A673 (cell line): ENCODE results near the gene RNF183. TPM values are rescaled to one million over a fixed set of nuclear protein-coding genes. Genes with fewer than 3 reads are reported as not detected.

Source experiments
- BruUV-seq: library from RNA; stranded (reverse); fragments of 400-500 nt; replicated peaks from 2 replicates; lab custom pipeline; 2021; lab: Mats Ljungman, UMichigan
- CTCF ChIA-PET: fragments of 300-600 bp; sonication (Branson Sonifier 250); formaldehyde crosslinking; loops from one replicate; lab custom pipeline; 2022; ENCODE audit warnings: antibody characterized with exemption; lab: Charles Lee
- POLR2A ChIA-PET: fragments of 300-600 bp; sonication (Branson Sonifier 250); formaldehyde crosslinking; loops from one replicate; lab custom pipeline; 2022; ENCODE audit warnings: antibody characterized with exemption; ENCODE audit not compliant: low non-redundant PET; lab: Charles Lee
- DNase-seq: peaks from one replicate; pipeline ENCODE4 v3.0.0-alpha.2; 2015; ENCODE audit warnings: low spot score
- H3K27ac ChIP-seq: fragments of 200-600 bp; sonication (generic); 2 replicates; pipeline ENCODE4 v1.5.1; 2016; ENCODE audit warnings: mixed run types, low read depth, mild to moderate bottlenecking, mixed read lengths, antibody characterized with exemption, low read length; ENCODE audit not compliant: poor library complexity, severe bottlenecking
- H3K27me3 ChIP-seq: fragments of 200-600 bp; sonication (generic); replicated peaks from 2 replicates; pipeline ENCODE4 v1.6.1; 2017; ENCODE audit warnings: mixed run types, low read depth, mild to moderate bottlenecking, mixed read lengths, antibody characterized with exemption, low read length; ENCODE audit not compliant: insufficient read depth, poor library complexity
- H3K36me3 ChIP-seq: fragments of 200-600 bp; sonication (generic); 2 replicates; pipeline ENCODE4 v1.6.1; 2016; ENCODE audit warnings: mixed run types, mild to moderate bottlenecking, mixed read lengths, antibody characterized with exemption, low read length; ENCODE audit not compliant: insufficient read depth, poor library complexity, severe bottlenecking
- H3K4me1 ChIP-seq: fragments of 200-600 bp; sonication (generic); 2 replicates; pipeline ENCODE4 v1.6.1; 2017; ENCODE audit warnings: mixed run types, mild to moderate bottlenecking, mixed read lengths, antibody characterized with exemption, low read length; ENCODE audit not compliant: insufficient read depth, poor library complexity, severe bottlenecking
- H3K4me3 ChIP-seq: fragments of 200-600 bp; sonication (generic); 2 replicates; pipeline ENCODE4 v1.5.1; 2016; ENCODE audit warnings: low read depth, mixed run types, mild to moderate bottlenecking, mixed read lengths, low read length; ENCODE audit not compliant: poor library complexity, severe bottlenecking
- H3K9me3 ChIP-seq: fragments of 200-600 bp; sonication (generic); 2 replicates; pipeline ENCODE4 v1.6.1; 2016; ENCODE audit warnings: mixed run types, low read depth, mild to moderate bottlenecking, mixed read lengths, antibody characterized with exemption, low read length; ENCODE audit not compliant: poor library complexity, severe bottlenecking
- EZH2 ChIP-seq: fragments of 200-600 bp; sonication (generic); IDR thresholded peaks from 2 replicates; pipeline ENCODE4 v1.6.1; 2017; ENCODE audit warnings: borderline replicate concordance, low read depth, mild to moderate bottlenecking, mixed read lengths, antibody characterized with exemption, low read length; ENCODE audit not compliant: poor library complexity, severe bottlenecking
- intact Hi-C: fragments of 100-400 bp; cut with micrococcal nuclease; formaldehyde crosslinking; loops from one replicate; pipeline ENCODE4 v1.10.0; 2022; ENCODE audit not compliant: unreplicated experiment
- total RNA-seq: library from RNA; stranded (reverse); gene quantifications from 2 replicates; pipeline ENCODE4 v1.2.3, GENCODE V29; 2021
- TF ChIP-seq, protein P1 (sequence below): fragments of 300-800, 200-600 bp; sonication (generic); conservative IDR thresholded peaks from 2 replicates; pipeline ENCODE4 v1.5.1; 2017; ENCODE audit warnings: low read depth, mild to moderate bottlenecking, antibody characterized with exemption, low read length, moderate library complexity, mixed read lengths

RNF183 gene
- total RNA-seq, 1 experiment from 2014 or later, result not detected

GRCh38 chr9:113258282-113258681 is 44.9 kb downstream of the RNF183 start:
- ChIA-PET CTCF (no interaction called here), POLR2A (no interaction called here)

DNA sequence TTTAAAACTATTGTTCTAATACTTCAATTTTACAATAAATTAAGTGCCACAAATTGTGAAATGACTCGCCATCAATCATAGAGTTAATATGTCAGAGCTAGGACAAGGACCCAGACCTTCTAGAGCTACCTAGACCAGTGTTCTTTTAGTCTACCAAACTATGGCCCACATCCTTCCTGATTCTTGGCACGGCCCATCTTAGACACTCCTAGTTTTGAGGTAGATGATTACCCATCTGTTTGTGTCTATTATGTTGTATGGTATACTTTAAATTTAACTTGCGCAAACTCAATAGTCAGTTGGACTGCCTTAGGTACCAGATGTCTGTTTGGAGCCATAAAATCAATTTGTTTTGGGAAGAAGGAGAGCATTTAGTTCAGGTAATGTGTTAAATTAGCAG is 45.3 kb downstream of the RNF183 start:
- BruUV-seq, result no TSS peak
- CTCF ChIA-PET, result no interaction called here

More at GRCh38 chr9:113258282-113258681, 44.9 kb downstream of the RNF183 start:
- no TSS peak for BruUV-seq
- H3K36me3 ChIP-seq, result peaks cover 27% of the 10 kb centered on the region
- TF ChIP-seq, protein P1, sequence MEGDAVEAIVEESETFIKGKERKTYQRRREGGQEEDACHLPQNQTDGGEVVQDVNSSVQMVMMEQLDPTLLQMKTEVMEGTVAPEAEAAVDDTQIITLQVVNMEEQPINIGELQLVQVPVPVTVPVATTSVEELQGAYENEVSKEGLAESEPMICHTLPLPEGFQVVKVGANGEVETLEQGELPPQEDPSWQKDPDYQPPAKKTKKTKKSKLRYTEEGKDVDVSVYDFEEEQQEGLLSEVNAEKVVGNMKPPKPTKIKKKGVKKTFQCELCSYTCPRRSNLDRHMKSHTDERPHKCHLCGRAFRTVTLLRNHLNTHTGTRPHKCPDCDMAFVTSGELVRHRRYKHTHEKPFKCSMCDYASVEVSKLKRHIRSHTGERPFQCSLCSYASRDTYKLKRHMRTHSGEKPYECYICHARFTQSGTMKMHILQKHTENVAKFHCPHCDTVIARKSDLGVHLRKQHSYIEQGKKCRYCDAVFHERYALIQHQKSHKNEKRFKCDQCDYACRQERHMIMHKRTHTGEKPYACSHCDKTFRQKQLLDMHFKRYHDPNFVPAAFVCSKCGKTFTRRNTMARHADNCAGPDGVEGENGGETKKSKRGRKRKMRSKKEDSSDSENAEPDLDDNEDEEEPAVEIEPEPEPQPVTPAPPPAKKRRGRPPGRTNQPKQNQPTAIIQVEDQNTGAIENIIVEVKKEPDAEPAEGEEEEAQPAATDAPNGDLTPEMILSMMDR, result no peak
- TF ChIP-seq EZH2, result no peak
- no peak for DNase-seq
- no peak overlapping the region for H3K27ac ChIP-seq
- H3K27me3 ChIP-seq, result no peaks in the 10 kb centered on the region
- no peak overlapping the region for H3K4me3 ChIP-seq
- intact Hi-C loops, result no loop called here
- no peaks in the 10 kb centered on the region for H3K4me1 ChIP-seq
- no peaks in the 10 kb centered on the region for H3K9me3 ChIP-seq

DNA sequence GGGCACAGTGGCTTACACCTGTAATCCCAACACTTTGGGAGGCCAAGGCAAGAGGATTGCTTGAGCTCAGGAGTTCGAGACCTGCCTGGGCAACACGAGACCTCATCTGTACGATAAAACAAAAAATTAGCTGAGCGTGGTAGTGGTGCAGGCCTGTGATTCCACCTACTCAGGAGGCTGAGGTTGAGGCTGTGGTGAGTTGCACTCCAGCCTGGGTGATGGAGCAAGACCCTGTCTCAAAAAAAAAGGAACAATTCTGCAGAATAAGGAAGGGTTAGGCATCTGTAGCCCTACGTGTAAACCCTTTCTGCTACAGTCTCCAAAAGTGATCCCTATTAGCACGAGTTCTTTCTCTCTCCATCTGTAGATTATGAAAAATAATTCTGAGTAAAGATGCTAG is 47.7 kb downstream of the RNF183 start:
- DNase-seq, result no peak
- H3K9me3 ChIP-seq, result no peaks in the 10 kb centered on the region
- CTCF ChIA-PET, result no interaction called here
- intact Hi-C loops, result no loop called here
- H3K27ac ChIP-seq, result no peak overlapping the region
- no peaks in the 10 kb centered on the region for H3K27me3 ChIP-seq
- POLR2A ChIA-PET, result no interaction called here
- no peak overlapping the region for H3K4me3 ChIP-seq
- H3K36me3 ChIP-seq, result peaks cover 23% of the 10 kb centered on the region
- no peak for TF ChIP-seq EZH2
- TF ChIP-seq, protein P1, result no peak
- H3K4me1 ChIP-seq, result no peaks in the 10 kb centered on the region
- no TSS peak for BruUV-seq

More for the DNA sequence above, 45.3 kb downstream of the RNF183 start:
- TF ChIP-seq EZH2, result no peak
- POLR2A ChIA-PET, result no interaction called here
- no peak overlapping the region for H3K27ac ChIP-seq
- H3K4me3 ChIP-seq, result no peak overlapping the region
- peaks cover 27% of the 10 kb centered on the region for H3K36me3 ChIP-seq
- H3K4me1 ChIP-seq, result no peaks in the 10 kb centered on the region
- intact Hi-C loops, result no loop called here
- no peaks in the 10 kb centered on the region for H3K9me3 ChIP-seq
- no peak for DNase-seq
- no peaks in the 10 kb centered on the region for H3K27me3 ChIP-seq

DNA sequence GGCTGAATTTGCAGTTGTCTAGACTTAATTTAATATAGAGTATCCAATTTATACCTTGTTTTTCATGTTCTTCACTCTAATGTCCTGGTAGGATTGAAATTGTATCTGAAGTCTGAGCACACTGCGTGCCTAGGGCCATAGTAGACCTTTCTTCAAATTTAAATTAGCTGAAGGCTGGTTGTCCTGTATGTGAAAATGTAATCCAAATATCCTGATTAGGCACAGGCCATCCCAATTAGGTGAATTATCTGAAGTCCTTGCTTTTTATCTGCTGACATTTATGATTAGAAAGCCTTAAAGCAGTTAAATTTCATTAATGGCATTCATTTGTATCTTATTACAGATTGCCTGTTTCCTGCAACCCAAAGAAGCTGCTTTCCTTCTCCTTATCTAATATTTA is 48.2 kb downstream of the RNF183 start:
- Histone ChIP-seq H3K4me1 (no peaks in the 10 kb centered on the region), H3K36me3 (peaks cover 23% of the 10 kb centered on the region), H3K9me3 (no peaks in the 10 kb centered on the region), H3K27me3 (no peaks in the 10 kb centered on the region), H3K4me3 (no peak overlapping the region), H3K27ac (no peak overlapping the region)
- POLR2A ChIA-PET, result no interaction called here
- intact Hi-C loops, result no loop called here
- no peak for DNase-seq
- CTCF ChIA-PET, result no interaction called here
- TF ChIP-seq, protein P1, result no peak
- TF ChIP-seq EZH2, result no peak
- BruUV-seq, result no TSS peak
